GM10847 (cell line): ENCODE results near the gene PIGQ.

Experiments
- POLR2A ChIP-seq: IDR thresholded peaks from 2 replicates; pipeline ENCODE4 v1.6.1; 2011; ENCODE audit not compliant: insufficient read length; ENCODE audit errors: extremely low read depth

Gene PIGQ

DNA sequence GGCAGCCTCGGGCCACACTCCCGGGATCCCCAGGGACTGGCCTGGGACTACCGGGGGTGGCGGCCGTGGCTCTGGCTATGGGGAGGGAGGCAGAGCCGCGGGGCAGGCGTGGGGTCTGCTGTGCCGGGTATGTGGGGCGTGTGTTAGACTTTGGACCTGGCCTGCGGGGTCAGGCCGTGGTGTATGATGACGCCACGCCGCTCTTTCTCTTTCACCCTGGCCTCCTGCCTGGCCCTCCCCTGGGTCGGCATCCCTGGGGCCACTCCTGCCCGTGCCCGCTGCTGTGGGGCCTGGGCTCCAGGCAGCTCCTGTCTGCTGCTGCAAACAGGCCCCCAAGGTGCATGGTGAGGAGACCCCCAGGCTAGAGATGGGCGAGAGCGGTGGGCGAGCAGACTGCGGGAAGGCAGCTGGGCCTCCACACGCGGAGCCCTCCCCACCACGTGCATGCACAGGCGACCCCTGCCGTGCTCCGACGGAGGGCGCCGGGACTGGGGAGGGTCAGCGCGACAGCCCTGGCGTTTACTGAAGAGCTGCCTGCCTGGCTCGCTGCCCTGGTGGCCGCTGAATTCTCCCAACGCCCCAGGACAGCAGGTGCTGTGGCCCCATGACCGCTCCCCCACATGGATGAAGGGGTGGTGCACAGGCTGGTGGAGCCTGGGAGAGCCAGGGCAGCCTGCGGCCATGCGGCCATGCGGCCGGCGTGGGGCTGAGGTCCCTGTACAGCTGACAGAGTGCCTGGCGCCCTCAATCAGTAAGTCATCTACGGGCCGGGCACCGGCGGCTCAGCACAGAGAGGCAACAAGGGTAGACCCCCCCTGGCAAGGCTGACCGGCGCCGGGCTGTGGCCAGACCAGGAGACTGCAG lies 26.2 kb upstream of the PIGQ start:
- TF ChIP-seq POLR2A, result no peak

DNA sequence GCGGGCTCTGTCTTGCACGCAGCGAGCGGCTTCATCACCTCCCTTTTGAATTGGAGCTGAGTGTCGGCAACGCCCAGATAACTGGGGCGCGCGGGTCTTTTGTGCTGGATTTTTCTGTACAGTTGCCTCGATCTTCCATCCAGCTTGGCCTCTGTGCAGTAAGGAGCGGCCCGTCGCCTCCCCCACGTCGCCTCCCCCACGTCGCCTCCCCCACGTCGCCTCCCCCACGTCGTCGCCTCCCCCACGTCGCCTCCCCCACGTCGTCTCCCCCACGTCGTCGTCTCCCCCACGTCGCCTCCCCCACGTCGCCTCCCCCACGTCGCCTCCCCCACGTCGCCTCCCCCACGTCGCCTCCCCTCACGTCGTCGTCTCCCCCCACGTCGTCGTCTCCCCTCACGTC lies 25.3 kb upstream of the PIGQ start:
- TF ChIP-seq POLR2A, result no peak

DNA sequence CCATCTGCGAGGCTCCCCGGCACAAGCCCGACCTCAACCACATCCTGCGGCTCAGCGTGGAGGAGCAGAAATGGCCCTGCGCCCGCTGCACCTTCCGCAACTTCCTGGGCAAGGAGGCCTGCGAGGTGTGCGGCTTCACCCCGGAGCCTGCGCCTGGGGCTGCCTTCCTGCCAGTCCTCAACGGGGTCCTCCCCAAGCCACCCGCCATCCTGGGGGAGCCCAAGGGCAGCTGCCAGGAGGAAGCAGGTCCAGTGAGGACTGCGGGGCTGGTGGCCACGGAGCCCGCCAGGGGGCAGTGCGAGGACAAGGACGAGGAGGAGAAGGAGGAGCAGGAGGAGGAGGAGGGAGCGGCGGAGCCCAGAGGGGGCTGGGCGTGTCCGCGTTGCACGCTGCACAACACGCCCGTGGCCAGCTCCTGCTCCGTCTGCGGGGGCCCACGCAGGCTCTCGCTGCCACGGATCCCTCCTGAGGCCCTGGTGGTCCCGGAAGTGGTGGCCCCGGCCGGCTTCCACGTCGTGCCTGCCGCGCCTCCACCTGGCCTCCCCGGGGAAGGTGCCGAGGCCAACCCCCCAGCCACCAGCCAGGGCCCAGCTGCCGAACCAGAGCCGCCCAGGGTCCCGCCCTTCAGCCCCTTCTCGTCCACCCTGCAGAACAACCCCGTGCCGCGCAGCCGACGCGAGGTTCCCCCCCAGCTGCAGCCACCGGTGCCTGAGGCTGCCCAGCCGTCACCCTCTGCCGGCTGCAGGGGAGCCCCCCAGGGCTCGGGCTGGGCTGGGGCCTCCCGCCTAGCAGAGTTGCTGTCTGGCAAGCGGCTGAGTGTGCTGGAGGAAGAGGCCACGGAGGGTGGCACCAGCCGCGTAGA lies 22.6 kb upstream of the PIGQ start:
- TF ChIP-seq POLR2A, result no peak

DNA sequence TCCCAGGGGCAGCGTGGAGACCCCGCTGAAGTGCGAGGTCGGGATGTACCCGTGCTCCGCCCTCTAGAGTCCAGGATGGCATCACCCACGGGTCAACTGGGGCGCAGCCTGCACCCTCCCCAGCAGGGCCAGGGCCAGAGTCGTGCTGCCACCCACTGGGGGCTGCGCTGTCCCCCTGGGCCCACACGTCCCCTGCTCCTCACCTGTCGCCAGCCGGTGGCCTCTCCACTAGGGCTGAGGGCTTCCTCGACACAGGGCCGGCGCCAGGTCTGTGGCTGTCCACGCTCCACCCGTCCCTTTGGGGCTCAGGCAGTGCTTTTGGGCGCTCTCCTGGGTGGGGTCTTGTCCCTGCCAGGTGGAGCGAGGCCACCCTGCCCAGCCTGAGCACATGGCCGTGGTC lies 21.2 kb upstream of the PIGQ start:
- no peak for TF ChIP-seq POLR2A

DNA sequence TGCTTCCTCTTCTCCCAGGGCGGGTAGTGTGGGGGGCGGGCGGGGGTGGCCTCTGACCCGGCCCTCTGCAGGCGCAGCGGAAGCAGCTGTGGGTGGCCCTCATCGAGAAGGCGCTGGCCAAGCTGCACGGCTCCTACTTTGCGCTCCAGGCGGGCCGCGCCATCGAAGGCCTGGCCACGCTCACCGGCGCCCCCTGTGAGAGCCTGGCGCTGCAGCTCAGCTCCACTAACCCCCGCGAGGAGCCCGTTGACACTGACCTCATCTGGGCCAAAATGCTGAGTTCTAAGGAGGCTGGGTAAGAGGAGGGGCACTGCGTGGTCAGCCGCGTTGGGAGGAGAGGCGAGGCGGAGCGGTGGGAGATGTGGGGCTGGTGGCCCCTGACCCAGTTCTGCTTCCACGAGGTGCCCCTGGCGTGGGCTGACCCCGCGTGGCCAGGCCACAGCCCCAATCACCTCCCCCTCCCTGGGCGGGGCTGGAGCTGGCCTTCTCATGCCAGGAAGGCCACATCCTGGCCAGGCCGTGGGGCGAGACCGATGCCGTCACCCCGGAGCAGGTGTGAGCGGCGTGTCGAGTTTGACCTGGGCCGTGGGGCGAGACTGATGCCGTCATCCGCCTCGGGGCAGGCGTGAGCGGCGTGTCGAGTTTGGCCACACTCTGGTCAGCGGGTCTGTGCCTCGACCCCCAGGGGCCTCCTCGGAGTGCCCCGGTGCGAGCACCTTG lies 20.1 kb upstream of the PIGQ start:
- TF ChIP-seq POLR2A, result no peak

DNA sequence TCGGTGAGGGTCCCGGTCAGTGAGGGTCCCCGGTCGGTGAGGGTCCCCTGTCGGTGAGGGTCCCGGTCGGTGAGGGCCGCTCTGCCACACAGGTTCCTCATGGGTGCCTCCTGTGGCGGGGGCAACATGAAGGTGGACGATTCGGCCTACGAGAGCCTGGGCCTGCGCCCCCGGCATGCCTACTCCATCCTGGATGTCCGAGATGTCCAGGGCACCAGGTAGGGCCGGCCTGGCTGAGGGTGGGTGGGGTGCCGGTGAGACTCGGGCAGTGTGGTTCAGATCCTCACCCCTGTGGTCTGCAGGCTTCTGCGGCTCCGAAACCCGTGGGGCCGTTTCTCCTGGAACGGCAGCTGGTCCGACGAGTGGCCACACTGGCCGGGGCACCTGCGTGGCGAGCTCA lies 18.6 kb upstream of the PIGQ start:
- TF ChIP-seq POLR2A, result no peak

DNA sequence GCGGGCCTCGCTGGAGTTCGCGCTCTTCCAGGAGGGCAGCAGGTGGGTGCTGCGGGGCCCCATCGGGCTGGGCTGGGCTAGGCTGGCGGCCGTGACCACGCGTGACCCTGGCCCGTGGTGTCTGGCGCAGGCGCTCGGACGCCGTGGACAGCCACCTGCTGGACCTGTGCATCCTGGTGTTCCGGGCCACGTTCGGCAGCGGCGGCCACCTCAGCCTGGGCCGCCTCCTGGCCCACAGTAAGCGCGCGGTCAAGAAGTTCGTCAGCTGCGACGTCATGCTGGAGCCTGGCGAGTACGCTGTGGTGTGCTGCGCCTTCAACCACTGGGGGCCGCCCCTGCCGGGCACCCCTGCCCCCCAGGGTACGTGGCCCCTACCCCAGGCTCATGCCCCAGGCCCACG lies 17.6 kb upstream of the PIGQ start:
- no peak for TF ChIP-seq POLR2A

DNA sequence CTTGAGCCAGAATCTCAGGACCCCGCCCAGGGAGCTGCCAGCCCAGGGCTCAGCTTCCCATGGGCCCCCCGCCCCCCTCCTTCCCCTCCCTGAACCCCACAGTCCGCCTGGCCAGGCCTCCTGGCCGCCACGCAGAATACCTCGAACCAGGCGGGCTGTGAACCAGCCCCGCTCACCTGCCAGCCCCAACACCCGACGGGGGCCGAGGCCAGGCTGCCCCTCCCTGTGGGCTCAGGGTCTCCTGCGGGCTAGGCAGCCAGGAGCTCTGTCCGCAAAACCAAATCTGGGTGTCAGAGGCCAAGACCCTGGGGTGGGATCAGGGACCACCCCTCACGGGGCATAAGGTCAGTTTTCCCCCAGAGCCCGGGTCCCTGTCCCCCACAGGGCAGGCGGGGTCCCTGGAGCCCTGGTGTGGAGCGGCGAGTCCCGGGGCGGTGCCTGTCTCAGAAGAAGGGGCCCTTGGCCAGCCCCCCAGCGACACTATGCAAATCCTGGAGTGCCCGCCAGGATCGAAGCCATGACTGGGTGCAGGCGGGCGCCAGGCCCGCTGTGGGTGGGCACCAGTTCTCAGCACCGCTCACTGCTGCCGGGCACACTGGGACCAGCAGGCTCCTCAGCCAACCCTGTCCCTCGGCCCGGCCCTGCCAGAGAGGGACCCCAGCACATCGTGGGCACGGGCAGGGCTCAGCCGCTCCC lies 16.0 kb upstream of the PIGQ start:
- TF ChIP-seq POLR2A, result no peak

DNA sequence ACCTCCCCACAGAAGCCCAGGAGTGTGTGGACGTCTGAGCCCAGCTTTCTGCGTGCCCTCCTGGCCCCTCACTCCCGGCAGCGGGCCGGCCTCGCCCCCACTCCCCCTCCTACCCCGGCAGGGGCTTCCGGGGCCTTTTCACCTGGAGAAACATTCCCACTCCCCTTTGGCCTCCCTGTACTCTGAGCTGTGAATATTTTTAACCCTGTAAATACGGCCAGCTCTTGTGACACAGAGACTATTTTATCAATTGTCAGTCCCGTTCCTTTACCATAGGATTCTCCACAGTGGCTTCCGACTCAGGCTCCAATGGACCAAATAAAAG lies 15.5 kb upstream of the PIGQ start:
- no peak for TF ChIP-seq POLR2A

DNA sequence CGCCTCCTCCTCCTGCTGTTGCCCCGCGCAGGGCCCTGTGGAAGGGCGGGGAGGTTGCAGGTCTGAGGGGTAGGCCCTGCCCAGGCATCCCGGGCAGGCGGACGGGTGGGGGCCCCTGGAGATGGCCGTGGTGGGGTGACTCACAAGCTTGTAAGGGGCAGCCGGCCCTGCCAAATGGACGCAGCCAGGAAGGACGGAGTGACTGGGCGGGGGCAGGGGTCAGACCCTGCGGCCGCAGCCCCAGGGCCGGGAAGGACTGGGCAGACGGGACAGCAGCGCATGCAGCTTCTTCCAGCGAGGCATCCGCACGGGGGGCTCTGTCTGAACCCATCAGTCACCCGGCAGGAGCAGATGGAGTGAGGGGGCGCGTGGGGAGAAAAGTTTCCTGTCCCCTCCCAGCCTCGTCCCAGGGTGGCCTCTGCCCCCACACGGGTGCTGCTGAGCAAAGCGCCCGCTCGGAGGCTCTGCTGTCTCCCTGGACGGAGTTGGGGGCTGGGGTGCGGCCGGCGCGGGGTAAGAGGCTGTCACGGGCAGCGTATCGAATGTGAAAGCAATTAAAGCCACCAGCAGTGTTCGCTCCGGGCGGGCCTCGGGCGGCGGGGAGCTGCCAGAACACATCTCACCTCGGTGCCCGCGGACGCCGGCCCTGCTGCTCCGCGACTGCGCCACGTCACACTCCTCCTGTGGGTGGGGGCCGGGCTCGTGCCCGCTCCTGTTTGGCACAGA lies 15.0 kb upstream of the PIGQ start:
- TF ChIP-seq POLR2A, result no peak

DNA sequence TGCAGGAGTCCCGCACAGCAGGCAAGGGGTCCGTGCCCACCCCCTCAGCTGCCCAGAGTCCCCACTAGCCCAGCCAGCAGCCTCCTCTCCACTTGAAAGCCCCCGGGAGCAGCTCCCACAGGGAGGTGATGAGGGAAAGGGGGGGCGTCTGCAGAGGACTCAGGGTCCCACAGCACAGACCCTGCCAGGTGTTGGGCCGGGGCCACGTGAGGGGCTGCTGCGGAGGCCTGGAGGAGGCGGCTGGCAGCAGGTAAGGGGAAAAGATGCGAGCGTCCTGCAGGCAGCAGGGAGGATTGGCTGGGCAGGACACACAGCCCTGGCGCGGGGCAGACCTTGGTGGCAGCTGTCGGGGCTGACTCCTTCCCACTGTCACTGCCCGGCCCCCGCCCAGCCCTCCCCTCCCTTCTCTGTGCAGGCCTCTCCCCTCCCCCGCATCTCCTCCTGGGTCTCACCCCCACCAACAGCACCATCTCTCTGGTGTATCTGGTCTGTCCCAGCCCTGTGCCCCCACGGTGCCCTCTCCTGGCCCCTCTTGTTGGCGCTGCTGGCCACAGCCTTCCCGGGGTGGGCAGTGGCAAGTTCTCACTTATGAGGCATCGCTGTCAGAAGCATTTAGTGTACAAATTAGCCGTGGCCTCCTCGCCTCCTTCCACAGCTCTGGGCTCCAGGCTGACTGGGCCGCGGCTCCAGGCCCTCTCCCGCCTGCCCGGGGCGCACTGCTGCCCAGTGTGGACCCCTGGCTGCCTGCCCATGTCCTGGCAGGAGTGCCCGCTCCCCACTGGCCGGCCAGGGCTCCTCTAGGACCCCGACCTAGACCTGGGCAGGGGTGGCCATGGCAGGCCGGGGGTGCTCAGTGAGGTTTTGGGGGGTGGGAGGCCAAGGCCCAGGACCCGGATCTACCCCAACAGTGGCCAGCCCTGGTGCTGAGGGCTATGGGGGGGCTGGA lies 14.0 kb upstream of the PIGQ start:
- no peak for TF ChIP-seq POLR2A

DNA sequence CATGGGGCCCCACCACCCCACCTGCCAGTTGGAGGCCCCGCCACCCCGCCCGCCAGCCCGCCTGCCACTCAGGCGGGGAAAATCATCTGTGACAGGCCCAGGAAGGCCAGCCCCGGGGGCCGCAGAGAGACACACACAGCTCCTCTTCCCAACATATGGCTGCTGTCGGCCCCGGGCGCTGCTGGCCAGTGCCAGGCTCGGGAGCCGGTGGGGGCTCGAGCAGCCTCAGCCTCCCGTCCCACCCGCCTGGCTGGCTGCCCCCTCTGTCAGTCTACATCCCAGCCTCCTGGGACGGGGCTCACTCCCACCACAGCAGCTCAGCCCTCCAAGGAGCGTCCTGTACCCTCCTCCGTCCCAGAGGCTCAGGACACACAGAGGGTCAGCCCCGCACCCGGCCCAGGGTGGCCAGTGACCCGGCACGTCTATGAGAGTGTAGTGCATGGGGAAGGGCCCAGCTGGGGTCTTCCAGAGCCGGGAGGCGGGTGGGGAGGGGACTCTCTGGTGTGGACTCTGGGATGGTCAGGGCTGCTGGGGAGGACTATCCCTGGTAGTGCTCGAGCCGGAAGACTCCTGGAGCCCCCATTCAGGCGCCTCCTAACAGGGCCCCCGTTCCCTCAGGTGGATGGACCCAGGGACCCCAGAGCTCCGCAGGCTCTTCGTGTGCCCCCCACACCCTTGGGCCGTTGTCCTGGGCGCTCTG lies 13.1 kb upstream of the PIGQ start:
- no peak for TF ChIP-seq POLR2A
